Stimulated activated naive CD8-positive, alpha-beta T cell treated with anti-CD3 and anti-CD28 coated beads, Interleukin-15, Interleukin-2, amounts not matched to agents 100 U/mL and 50 U/mL, for 24 hours (primary cell): Measurements from ENCODE around the gene GABRB3.

ENCODE experiments used
- ATAC-seq: fragments of 150-1000 bp; cut with Tn5 transposase; one replicate; pipeline ENCODE4 v1.10.0; 2021
- DNase-seq: peaks from one replicate; pipeline ENCODE4 v3.0.0; 2021

GABRB3 gene

DNA sequence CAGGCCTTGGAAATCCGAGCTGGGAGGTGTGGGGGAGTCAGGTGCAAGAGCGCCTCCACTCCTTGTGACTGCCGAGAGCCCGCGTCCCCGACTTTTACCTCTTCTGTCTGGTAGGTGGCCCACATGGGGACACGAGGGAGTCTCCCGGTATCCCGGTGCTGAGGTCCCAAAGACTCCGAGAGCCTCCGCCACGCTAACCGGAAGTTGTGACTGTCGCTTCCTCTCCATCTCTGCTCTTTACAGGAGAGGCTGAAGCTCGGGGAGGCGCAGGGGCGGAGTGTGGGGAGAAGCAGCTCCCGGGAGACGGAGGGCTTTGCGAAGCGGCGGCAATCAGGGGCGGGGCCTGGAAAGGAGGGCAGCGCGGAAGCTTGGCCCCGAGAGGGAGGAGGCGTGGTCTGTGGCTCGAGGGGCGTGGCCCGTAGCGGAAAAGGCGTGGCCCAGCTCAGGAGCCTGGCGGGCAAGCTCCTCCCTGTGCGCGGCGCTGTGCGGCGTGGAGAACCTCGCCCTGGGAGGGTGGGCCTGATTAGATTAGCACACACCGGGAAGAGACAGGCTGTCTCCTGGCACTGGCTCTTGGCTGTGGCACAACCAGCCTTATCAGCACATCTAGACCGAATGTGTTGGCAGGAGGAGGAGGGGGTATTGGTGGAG lies 143.9 kb downstream of the GABRB3 start:
- ATAC-seq (no peak), DNase-seq (peak; percentile 4)

DNA sequence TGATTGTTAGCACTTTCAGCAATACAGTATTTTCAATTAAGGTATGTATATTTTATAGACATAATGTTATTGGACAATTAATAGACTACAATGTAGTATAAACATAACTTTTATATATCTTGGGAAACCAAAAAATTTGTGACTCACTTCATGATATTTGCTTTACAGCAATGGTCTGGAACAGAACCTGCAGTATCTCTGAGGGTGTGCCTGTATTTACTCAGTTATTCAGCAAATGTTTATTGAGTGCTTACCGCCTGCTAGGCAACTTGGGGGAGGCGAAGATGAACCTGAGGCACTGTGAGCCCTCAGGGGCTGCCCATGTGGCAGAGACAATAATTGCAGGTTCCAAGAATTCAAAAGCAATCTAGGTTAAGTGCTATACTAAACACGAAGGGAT lies 144.8 kb downstream of the GABRB3 start:
- no peak for DNase-seq
- no peak for ATAC-seq

- ATAC-seq (no peak), DNase-seq (no peak)
Observed at GRCh38 chr15:26624128-26624527, 148.7 kb downstream of the GABRB3 start.

DNA sequence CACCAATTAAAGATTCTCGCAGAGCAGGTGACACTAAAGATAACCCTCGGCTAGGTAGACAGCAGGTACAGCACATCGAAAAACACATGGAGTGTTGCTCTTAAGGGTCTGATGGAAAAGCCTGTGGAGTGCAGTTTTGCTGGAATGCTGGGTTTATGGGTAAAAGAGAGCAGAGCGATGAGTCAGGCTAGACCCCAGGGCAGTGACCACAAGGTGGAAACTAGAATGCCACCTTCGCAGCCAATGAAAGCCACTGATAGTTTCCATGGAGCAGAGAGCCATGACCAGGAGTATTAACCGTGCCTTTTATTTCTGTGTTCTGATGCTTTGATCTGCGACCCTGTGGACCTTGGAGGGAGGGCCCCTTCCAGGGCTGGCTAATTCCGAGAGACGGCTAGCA lies 149.8 kb downstream of the GABRB3 start:
- no peak for ATAC-seq
- no peak for DNase-seq

DNA sequence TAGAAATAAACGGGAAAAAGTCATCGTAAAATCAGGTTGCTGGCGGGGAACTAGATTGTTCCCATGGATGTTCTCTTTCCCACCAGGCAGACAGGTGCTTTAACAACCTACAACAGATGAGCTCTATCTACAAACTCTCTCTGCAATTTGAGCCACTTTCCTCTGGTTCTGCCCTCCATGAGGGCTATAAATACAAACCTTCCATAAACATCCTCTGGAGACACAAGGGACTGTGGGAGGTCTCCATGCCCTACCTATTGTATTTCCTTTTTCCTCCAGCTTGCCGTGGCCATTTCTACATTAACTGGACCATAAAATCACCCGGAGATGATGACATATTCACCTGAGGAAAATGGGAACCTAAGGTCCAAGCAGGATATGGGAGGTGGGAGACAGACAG lies 151.1 kb downstream of the GABRB3 start:
- DNase-seq = no peak
- ATAC-seq = no peak

- DNase-seq (no peak), ATAC-seq (no peak)
Observed at GRCh38 chr15:26620528-26621458, 152.1 kb downstream of the GABRB3 start.

GRCh38 chr15:26615927-26616302 lies 157.0 kb downstream of the GABRB3 start:
- ATAC-seq = no peak
- no peak for DNase-seq

DNA sequence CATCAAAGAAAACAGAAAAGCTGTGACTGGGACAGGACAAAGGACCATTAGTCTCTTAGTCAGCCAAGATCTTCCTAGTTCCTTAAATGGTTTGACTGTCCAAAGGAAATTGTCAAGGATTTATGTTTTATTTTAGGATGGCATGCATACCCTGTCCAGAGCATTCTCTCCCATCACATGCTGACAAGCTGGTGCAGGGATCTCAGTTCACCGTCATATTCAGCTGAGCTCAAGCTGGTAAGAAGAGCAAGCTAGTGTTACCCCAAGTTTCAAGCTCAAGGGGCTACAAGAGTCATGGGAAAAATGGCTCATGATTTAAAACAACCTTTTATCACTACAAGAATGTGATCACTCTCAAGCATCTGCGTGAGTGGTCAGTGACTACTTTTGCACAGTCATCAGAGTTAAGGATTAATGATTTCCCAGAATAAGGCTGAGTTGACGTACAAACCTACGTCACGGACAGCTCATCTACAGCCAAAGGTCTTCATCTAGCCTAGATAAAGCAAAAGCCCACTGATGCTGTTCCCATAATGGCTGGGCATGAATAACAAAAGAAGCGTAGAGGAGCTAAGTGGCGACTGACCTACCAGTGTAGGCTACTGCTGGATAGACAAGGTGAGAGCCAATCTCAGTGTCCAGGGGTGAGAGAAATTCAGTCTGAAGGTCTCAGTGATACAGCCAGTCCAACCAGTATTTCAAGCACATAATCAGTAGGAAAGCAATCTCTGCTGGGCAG lies 157.5 kb downstream of the GABRB3 start:
- DNase-seq (no peak), ATAC-seq (no peak)

- DNase-seq (no peak), ATAC-seq (no peak)
Observed at GRCh38 chr15:26614734-26615133, 158.1 kb downstream of the GABRB3 start.

DNA sequence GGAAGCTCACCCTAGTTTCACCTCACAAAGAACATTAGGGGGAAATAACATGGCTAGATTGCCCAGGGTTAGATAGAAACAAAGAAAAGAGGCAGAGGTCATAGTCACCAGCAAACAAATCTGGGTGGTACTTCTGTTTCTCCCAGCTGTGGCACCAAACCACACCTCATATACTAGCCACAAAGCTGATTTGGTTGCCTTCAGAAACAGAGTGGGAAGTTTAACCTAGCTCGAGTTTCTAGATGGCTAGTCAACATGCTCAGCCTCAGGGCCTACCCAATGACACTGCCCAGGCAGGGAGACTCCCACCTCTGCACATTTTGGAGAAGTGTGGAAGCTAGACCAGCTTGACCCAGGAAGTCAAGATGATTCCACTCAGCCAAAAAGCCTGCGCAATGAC lies 174.2 kb downstream of the GABRB3 start:
- ATAC-seq = no peak
- DNase-seq = no peak

GRCh38 chr15:26595611-26596010 lies 177.3 kb downstream of the GABRB3 start:
- no peak for ATAC-seq
- DNase-seq = no peak

DNA sequence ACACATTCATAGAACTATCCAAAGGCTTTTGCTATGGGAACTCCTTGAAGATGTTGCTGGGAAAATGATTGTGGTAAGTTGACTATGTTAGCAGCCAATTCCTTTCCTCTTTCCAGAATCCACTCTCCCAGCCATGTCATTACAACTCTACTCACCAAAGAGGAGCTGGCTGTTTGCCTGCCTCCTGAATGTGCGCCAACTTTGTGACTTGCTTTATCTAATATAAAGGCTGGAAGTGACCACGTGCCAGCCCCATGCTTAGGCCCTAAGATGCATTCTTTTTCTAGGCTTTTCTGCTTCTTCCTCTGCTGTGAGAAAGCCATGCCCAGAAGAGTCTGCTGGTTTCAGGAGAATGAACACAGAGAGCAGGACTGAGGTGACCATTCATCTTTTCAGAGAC lies 182.2 kb downstream of the GABRB3 start:
- ATAC-seq (no peak), DNase-seq (no peak)

DNA sequence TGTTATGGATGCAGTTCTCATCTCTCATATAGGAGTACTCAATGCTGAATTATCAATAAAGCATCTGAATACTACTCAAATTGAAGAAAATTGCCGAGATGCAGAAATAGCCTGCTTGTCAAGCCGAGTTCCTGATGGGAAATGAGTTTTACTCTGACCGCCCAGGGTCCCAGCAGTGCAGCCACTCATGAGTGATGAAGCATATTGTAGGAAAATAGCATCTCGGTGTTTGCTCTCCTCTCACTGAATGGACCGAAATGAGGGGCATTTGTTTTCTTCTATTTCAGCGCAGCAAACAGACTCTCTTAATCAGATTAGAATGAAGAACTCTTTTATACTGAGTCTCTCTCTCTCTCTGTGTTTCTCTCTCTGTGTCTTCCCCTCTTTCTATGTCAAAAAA lies 190.0 kb downstream of the GABRB3 start:
- no peak for DNase-seq

GRCh38 chr15:26580943-26581342 lies 191.9 kb downstream of the GABRB3 start:
- DNase-seq (no peak), ATAC-seq (no peak)

More for the DNA sequence above, 190.0 kb downstream of the GABRB3 start:
- ATAC-seq = no peak

GRCh38 chr15:26572602-26573350 lies 200.1 kb downstream of the GABRB3 start:
- DNase-seq = no peak
- no peak for ATAC-seq

DNA sequence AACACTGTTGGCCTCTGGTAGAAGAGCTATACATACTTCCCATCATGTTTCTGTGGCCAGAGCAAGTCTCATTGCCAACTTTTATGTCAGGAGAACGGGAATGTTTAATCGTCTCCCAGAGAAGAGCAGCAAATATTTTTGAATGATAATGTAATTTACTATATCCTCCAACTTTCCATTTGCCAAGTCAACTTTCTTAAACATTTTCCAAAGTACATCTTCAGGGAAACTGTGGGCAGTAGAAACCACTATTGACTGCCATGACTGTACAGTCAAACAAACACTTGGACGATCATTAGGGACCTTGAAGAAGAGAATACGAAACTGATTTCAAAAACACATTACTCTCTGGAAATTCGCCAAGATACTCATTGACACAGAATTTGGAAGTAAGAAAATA lies 201.5 kb downstream of the GABRB3 start:
- DNase-seq (no peak), ATAC-seq (no peak)

- ATAC-seq = no peak
- DNase-seq = no peak
Observed at GRCh38 chr15:26565542-26565941, 207.3 kb downstream of the GABRB3 start.

DNA sequence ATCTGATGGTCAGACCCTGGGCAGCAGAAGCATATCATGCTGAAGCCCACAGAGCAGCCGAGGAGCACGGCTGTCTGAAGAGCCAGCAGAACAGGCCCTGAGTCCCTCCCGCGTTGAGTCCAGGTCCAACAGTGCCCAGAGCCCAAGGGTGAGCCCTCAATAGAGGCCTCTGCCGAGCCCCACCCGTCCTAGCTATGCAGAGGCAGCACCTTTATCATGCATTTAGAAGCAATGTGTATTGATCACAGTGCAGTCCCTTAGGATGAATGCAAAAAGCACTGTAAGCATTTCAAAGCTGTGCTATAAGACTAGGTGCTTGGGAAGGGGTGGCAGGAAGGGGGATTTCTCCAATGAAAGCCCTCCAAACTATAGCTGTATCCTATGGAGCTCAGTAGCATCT lies 208.5 kb downstream of the GABRB3 start:
- ATAC-seq (no peak), DNase-seq (no peak)

- no peak for ATAC-seq
- DNase-seq = no peak
Observed at GRCh38 chr15:26562336-26562735, 210.5 kb downstream of the GABRB3 start.

- DNase-seq (no peak), ATAC-seq (no peak)
Observed at GRCh38 chr15:26561896-26562295, 211.0 kb downstream of the GABRB3 start.

DNA sequence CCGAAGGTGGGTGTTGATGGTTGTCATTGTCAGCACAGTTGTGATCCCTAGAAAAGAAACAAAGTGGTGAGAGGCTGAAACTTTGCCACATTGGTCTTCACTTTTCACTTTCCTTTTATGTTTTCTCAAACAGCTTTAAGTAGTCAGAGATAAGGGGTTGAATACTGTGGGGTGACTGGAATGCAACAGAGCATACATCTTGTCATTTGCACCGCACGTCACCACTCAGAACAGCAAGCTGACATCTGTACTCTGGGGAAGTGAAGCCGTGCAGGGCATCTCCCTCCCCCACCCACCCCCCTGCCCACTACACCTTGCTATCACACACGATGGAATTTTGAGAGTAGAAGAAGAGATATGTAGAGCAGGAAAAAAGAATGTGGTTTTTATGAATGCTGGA lies 211.7 kb downstream of the GABRB3 start:
- DNase-seq (no peak), ATAC-seq (no peak)

DNA sequence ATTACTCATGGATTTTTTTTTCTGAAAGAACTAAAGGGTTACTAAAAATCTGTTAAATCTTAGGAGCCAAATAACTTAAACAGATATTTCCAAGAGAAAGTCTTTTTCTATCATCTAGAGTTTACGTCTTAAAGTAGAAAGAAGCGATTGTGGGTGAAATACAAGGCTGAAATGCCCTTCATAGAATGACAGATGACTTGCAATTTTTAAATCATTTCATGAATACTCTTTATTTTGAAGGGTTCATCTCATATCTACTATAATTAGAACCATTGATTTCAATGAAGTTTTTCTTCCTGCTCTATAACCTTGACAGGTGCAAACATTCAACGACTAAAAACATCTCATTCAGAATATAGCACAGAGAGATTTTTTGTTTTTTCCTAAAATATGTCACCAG lies 217.0 kb downstream of the GABRB3 start:
- DNase-seq = no peak

More for the DNA sequence above, 217.0 kb downstream of the GABRB3 start:
- ATAC-seq = no peak
